Breast epithelium (tissue), 4 donors: ENCODE results near the gene BAIAP3. TPM values are rescaled to one million over a fixed set of nuclear protein-coding genes. Genes with fewer than 3 reads are reported as not detected.
A peak's percentile ranks its signal among the peaks of the same experiment; 100 is the strongest.

Experiments used
- DNase-seq, 2 donors: peaks; one replicate each; pipeline ENCODE4 v3.0.0-alpha.2; 2019; ENCODE audit warnings: low spot score in 2 of 2
- H3K27ac ChIP-seq, 2 donors: fragments of 200-600 bp; sonication (generic) in 1 of 2; one replicate each; pipeline ENCODE4 v1.5.1; 2016 to 2019; ENCODE audit warnings: mild to moderate bottlenecking in 1 of 2
- H3K27me3 ChIP-seq, 2 donors: fragments of 200-600 bp; sonication (generic) in 1 of 2; one replicate each; pipeline versions ENCODE4 v1.5.1 to v1.6.0; 2017 to 2019; ENCODE audit warnings: control low read depth in 1 of 2, mild to moderate bottlenecking in 1 of 2
- H3K36me3 ChIP-seq: fragments of 200-600 bp; one replicate; pipeline ENCODE4 v1.5.1; 2019
- H3K4me1 ChIP-seq, 2 donors: fragments of 200-600 bp; sonication (generic); one replicate each; pipeline ENCODE4 v1.5.1; 2016 to 2019; ENCODE audit warnings: control low read depth in 1 of 2
- H3K4me3 ChIP-seq, 3 donors: fragments of 200-600 bp; sonication (generic); 1 replicate in 2 of 3; 2 replicates in 1 of 3; pipeline ENCODE4 v1.5.1; 2016 to 2019; ENCODE audit warnings: mild to moderate bottlenecking in 3 of 3, moderate library complexity in 2 of 3
- H3K9me3 ChIP-seq, 2 donors: fragments of 200-600 bp; sonication (generic) in 1 of 2; one replicate each; pipeline ENCODE4 v1.5.1; 2016 to 2019; ENCODE audit warnings: control low read depth in 1 of 2
- POLR2A ChIP-seq: fragments of 450-650 bp; IDR thresholded peaks from one replicate; pipeline ENCODE4 v1.6.1; 2016; ENCODE audit warnings: antibody characterized with exemption, mild to moderate bottlenecking, moderate library complexity
- POLR2AphosphoS5 ChIP-seq, 3 donors: sonication (generic); formaldehyde crosslinking; IDR thresholded peaks; one replicate each; pipeline ENCODE4 v1.6.1; 2017; ENCODE audit warnings: antibody characterized with exemption in 3 of 3
- intact Hi-C: fragments of 100-400 bp; cut with DNase I; formaldehyde crosslinking; loops from one replicate; pipeline ENCODE4 v1.15.1; 2023; ENCODE audit warnings: low total_unique reads
- total RNA-seq, 3 donors: library from RNA; depleted of rRNA; stranded (reverse); fragments of >200 nt; gene quantifications; one replicate each; pipeline ENCODE4 v1.1.0, GENCODE V29; 2016
- TF ChIP-seq, protein P1 (sequence below), 3 donors: fragments of 450-650 bp; IDR thresholded peaks; one replicate each; pipeline ENCODE4 v1.5.1; 2016 to 2017; ENCODE audit warnings: antibody characterized with exemption in 3 of 3, mild to moderate bottlenecking in 3 of 3, moderate library complexity in 3 of 3

Gene BAIAP3
- total RNA-seq, 3 donors from 2014 or later: 2.7 to 8.2 (median 7.3) TPM

- Histone ChIP-seq H3K4me1 (peaks cover 22 to 26% of the 10 kb centered on the region in 2 donors), H3K9me3 (peaks cover 0 to 8% of the 10 kb centered on the region in 2 donors), H3K4me3 (peak overlapping the region in 2 of 3 donors; percentile 59 to 77), H3K27ac (no peak overlapping the region), H3K27me3 (peaks cover 6 to 37% of the 10 kb centered on the region in 2 donors), H3K36me3 (no peaks in the 10 kb centered on the region)
- no peak for DNase-seq
- TF ChIP-seq POLR2AphosphoS5 (IDR thresholded peaks at IDR 0.05): no peak
- TF ChIP-seq, protein P1, sequence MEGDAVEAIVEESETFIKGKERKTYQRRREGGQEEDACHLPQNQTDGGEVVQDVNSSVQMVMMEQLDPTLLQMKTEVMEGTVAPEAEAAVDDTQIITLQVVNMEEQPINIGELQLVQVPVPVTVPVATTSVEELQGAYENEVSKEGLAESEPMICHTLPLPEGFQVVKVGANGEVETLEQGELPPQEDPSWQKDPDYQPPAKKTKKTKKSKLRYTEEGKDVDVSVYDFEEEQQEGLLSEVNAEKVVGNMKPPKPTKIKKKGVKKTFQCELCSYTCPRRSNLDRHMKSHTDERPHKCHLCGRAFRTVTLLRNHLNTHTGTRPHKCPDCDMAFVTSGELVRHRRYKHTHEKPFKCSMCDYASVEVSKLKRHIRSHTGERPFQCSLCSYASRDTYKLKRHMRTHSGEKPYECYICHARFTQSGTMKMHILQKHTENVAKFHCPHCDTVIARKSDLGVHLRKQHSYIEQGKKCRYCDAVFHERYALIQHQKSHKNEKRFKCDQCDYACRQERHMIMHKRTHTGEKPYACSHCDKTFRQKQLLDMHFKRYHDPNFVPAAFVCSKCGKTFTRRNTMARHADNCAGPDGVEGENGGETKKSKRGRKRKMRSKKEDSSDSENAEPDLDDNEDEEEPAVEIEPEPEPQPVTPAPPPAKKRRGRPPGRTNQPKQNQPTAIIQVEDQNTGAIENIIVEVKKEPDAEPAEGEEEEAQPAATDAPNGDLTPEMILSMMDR (IDR thresholded peaks at IDR 0.05): no peak
- TF ChIP-seq POLR2A: no peak
- intact Hi-C loops: no loop called here
Measured at GRCh38 chr16:1334739-1335138, 1.3 kb downstream of the BAIAP3 start.

- Histone ChIP-seq H3K36me3 (no peaks in the 10 kb centered on the region), H3K9me3 (peaks cover 0 to 4% of the 10 kb centered on the region in 2 donors), H3K4me3 (no peak overlapping the region), H3K27ac (no peak overlapping the region), H3K27me3 (peaks cover 6 to 37% of the 10 kb centered on the region in 2 donors), H3K4me1 (peaks cover 22 to 26% of the 10 kb centered on the region in 2 donors)
- no peak for DNase-seq
- TF ChIP-seq, protein P1 (IDR thresholded peaks at IDR 0.05): no peak
- TF ChIP-seq POLR2A (no peak), POLR2AphosphoS5 (IDR thresholded peaks at IDR 0.05) (no peak)
- intact Hi-C loops: no loop called here
Measured at GRCh38 chr16:1335211-1335971, 1.9 kb downstream of the BAIAP3 start.

GRCh38 chr16:1335996-1336395 lies 2.6 kb downstream of the BAIAP3 start:
- TF ChIP-seq POLR2A: no peak
- no peak overlapping the region for H3K4me3 ChIP-seq
- no peak for DNase-seq
- H3K9me3 ChIP-seq: no peaks in the 10 kb centered on the region
- intact Hi-C loops: no loop called here
- H3K4me1 ChIP-seq: peaks cover 22 to 26% of the 10 kb centered on the region in 2 donors
- H3K27me3 ChIP-seq: peaks cover 6 to 37% of the 10 kb centered on the region in 2 donors
- no peak overlapping the region for H3K27ac ChIP-seq
- H3K36me3 ChIP-seq: no peaks in the 10 kb centered on the region

DNA sequence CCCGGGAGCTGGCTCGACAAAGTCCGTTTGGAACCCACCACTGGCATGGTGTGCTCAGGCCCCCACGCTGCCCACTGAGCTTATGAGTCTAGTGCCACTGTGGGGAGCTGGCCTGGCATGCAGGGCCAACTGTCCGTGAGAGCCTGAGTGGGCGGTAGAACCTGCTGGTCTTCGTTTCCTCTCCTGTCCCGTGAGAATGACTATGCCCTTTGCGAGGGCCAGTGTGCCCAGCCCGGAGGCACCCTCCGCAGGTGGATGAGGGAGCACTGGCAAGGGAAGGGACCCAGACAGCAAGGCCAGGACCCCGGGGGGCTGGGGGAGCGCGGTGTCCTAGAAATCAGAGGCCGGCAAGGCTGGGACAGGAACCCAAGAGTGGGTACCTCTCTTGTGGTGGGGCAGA lies 3.2 kb downstream of the BAIAP3 start:
- DNase-seq: no peak
- no peaks in the 10 kb centered on the region for H3K9me3 ChIP-seq
- H3K36me3 ChIP-seq: no peaks in the 10 kb centered on the region
- H3K4me1 ChIP-seq: peaks cover 22% of the 10 kb centered on the region in 2 donors
- TF ChIP-seq POLR2A (no peak), POLR2AphosphoS5 (IDR thresholded peaks at IDR 0.05) (no peak)
- TF ChIP-seq, protein P1 (IDR thresholded peaks at IDR 0.05): no peak
- intact Hi-C loops: no loop called here
- H3K27ac ChIP-seq: no peak overlapping the region
- H3K4me3 ChIP-seq: no peak overlapping the region
- peaks cover 6 to 37% of the 10 kb centered on the region in 2 donors for H3K27me3 ChIP-seq

GRCh38 chr16:1337486-1337885 lies 4.0 kb downstream of the BAIAP3 start:
- Histone ChIP-seq H3K36me3 (no peaks in the 10 kb centered on the region), H3K4me1 (peaks cover 13 to 15% of the 10 kb centered on the region in 2 donors), H3K27ac (no peak overlapping the region), H3K9me3 (no peaks in the 10 kb centered on the region), H3K4me3 (no peak overlapping the region), H3K27me3 (peaks cover 6 to 35% of the 10 kb centered on the region in 2 donors)
- TF ChIP-seq POLR2AphosphoS5 (IDR thresholded peaks at IDR 0.05): no peak
- no peak for TF ChIP-seq POLR2A
- TF ChIP-seq, protein P1 (IDR thresholded peaks at IDR 0.05): no peak
- intact Hi-C loops: no loop called here
- no peak for DNase-seq
